Ovary (tissue), 9 donors: ENCODE measurements around the gene FITM2. TPM values are rescaled to one million over a fixed set of nuclear protein-coding genes. Genes with fewer than 3 reads are reported as not detected.

Experiments used
- DNase-seq, 5 donors: peaks; one replicate each; pipeline ENCODE4 v3.0.0-alpha.2; 2019 to 2020
- H3K27ac ChIP-seq, 2 donors: fragments of 200-600 bp; one replicate each; pipeline versions ENCODE4 v1.5.1 to v1.8.0; 2019 to 2022
- H3K27me3 ChIP-seq: fragments of 200-600 bp; one replicate; pipeline ENCODE4 v1.8.0; 2022
- H3K36me3 ChIP-seq: fragments of 200-600 bp; sonication (generic); one replicate; pipeline ENCODE4 v1.5.1; 2019
- H3K4me1 ChIP-seq: one replicate; pipeline ENCODE4 v1.8.1; 2013; ENCODE audit warnings: mild to moderate bottlenecking, moderate library complexity; ENCODE audit not compliant: insufficient read depth
- H3K4me3 ChIP-seq: fragments of 200-600 bp; sonication (generic); one replicate; pipeline ENCODE4 v1.5.1; 2017
- H3K9me3 ChIP-seq, 2 donors: fragments of 200-600 bp in 1 of 2; sonication (generic) in 1 of 2; one replicate each; pipeline versions ENCODE4 v1.5.1 to v1.8.1; 2013 to 2019; ENCODE audit warnings: mild to moderate bottlenecking in 1 of 2, moderate library complexity in 1 of 2
- EP300 ChIP-seq: sonication (generic); formaldehyde crosslinking; IDR thresholded peaks from one replicate; pipeline ENCODE4 v1.6.1; 2017; ENCODE audit warnings: antibody characterized with exemption
- POLR2A ChIP-seq: fragments of 450-650 bp; IDR thresholded peaks from one replicate; pipeline ENCODE4 v1.6.1; 2017; ENCODE audit warnings: antibody characterized with exemption, mild to moderate bottlenecking, moderate library complexity
- WGBS, 3 donors: extraction: QIAGEN DNeasy Blood & Tissue Kit in 1 of 3; methylation state at CpG; one replicate each; pipeline versions ENCODE4 v1.1.5 to v1.1.7; 2013 to 2017; 5-methylcytosine and 5-hydroxymethylcytosine counted together
- intact Hi-C, 4 donors: fragments of 100-400 bp; cut with DNase I; formaldehyde crosslinking; loops; one replicate each; pipeline versions ENCODE4 v1.11.0 to v1.15.1; 2022 to 2023
- polyA plus RNA-seq, 2 donors: library from polyadenylated mRNA; stranded (reverse); fragments of 200-250 nt in 1 of 2; fragments of 350-450 nt in 1 of 2; fragmentation: Illumina TruSeq in 1 of 2; extraction: RNeasy Lipid Tissue Mini Kit (QIAGEN cat#74804) in 1 of 2; gene quantifications; one replicate each; pipeline ENCODE4 v1.2.3, GENCODE V29; 2013 to 2014
- total RNA-seq, 7 donors: library from RNA; depleted of rRNA in 2 of 7; stranded (reverse); fragments of >200 nt in 2 of 7; fragmentation: NEBNext Ultra II Directional in 3 of 7; extraction: Animal tissue kit (Norgen Biotek cat#: 25700) in 3 of 7; gene quantifications; one replicate each; pipeline versions ENCODE4 v1.1.0 to v1.2.4, GENCODE V29; 2016 to 2023
- TF ChIP-seq, protein P1 (sequence below), 3 donors: fragments of 450-650 bp in 2 of 3; fragments of 200-600 bp in 1 of 3; IDR thresholded peaks; one replicate each; pipeline versions ENCODE4 v1.5.1 to v1.8.0; 2016 to 2022; ENCODE audit warnings: antibody characterized with exemption in 3 of 3, mild to moderate bottlenecking in 1 of 3
- donor health status: DM: no; HTN: no; CAD: no; lungs with moderate emphysema.
- donor health status: DM: no; HTN: no; CAD: no.
- donor health status: Bipolar disorder and iron deficiency.
- donor health status: DM: yes; HTN: yes; CAD: no.
- donor health status: DM: no; HTN: no; CAD: no.
- donor health status: DM: yes; HTN: yes; CAD: no.

Gene FITM2
- total and polyA plus RNA-seq, 9 donors: 3.6 to 15.4 (median 8.0) TPM

DNA sequence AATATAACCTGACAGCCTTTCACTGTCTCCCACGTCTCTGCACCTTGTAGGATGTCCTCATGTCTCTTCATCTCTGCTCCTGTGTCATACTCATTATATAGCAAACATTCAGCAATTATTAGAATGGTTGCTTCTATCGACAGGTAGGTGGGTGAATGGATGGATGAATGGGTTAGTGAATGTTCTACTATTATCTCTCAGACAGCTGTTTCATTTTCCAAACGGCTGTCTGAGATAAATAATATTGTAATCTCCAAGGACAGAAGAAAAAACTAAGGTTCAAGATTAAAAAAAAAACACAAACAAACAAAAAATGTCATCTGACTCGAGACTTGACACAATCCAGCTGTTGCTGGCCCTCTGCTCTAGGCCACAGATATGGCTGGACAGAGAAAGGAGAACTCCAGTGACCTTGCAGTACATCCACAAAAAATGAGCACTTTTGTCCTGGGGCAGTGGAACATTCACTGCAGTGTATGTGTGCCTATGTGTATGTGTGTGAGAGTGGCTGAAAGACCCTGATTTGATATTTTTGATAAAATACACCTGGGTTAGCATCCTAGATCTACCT lies 46.6 kb upstream of the FITM2 start:
- Histone ChIP-seq H3K4me3 (no peak overlapping the region), H3K9me3 (no peaks in the 10 kb centered on the region), H3K27ac (no peak overlapping the region), H3K36me3 (no peaks in the 10 kb centered on the region), H3K4me1 (peaks cover 5% of the 10 kb centered on the region), H3K27me3 (no peaks in the 10 kb centered on the region)
- WGBS, 3 donors: 11 to 22% (median 18%) methylated on average over 4 of the region's 4 CpGs
- intact Hi-C loops: no loop called here
- TF ChIP-seq POLR2A (no peak), EP300 (no peak)
- TF ChIP-seq, protein P1, sequence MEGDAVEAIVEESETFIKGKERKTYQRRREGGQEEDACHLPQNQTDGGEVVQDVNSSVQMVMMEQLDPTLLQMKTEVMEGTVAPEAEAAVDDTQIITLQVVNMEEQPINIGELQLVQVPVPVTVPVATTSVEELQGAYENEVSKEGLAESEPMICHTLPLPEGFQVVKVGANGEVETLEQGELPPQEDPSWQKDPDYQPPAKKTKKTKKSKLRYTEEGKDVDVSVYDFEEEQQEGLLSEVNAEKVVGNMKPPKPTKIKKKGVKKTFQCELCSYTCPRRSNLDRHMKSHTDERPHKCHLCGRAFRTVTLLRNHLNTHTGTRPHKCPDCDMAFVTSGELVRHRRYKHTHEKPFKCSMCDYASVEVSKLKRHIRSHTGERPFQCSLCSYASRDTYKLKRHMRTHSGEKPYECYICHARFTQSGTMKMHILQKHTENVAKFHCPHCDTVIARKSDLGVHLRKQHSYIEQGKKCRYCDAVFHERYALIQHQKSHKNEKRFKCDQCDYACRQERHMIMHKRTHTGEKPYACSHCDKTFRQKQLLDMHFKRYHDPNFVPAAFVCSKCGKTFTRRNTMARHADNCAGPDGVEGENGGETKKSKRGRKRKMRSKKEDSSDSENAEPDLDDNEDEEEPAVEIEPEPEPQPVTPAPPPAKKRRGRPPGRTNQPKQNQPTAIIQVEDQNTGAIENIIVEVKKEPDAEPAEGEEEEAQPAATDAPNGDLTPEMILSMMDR (IDR thresholded peaks at IDR 0.05): no peak
- peak in 4 of 5 donors; percentile 39 to 74 (median 58) for DNase-seq

DNA sequence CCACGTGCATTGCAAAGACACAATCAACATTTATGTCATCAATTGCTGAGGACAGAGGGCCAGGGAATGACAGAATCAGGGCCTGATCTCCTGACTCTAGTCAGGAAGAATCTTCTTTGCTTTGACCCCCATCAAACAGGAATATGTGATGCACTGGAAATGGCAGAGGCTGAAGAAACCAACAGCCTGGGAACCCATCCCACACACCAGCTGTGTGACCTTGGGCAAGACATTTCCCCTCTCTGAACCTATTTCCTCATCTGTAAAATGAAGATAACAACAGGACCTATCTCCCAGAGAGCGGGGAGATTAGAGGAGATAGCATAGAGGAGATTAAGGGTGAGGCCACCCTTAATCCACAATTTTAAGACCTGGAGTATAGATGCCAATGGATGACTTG lies 46.0 kb upstream of the FITM2 start:
- intact Hi-C loops: no loop called here
- Histone ChIP-seq H3K27ac (no peak overlapping the region), H3K36me3 (no peaks in the 10 kb centered on the region), H3K9me3 (no peaks in the 10 kb centered on the region), H3K4me3 (no peak overlapping the region), H3K4me1 (peaks cover 5% of the 10 kb centered on the region), H3K27me3 (no peaks in the 10 kb centered on the region)
- WGBS, 3 donors: 37 to 42% (median 37%) methylated on average over 2 of the region's 2 CpGs
- peak in 1 of 5 donors; percentile 32 for DNase-seq
- TF ChIP-seq POLR2A (no peak), EP300 (no peak)
- TF ChIP-seq, protein P1 (IDR thresholded peaks at IDR 0.05): no peak

DNA sequence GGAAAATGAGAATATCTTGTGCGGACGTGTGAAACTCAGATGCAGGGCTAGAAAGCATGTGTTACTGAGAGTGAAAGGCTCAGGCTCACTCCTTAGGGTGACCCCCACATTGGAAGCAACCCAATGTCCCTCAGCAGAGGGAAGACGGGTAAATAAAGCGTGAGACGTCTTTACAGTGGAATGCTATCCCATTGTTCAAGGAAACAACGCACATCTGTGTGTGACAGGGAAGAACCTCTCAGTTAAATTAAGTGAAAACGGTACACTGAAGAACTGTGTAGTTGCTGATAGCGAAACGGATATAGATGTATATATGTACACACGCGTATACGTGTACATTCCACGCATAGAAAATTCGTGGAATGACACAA lies 45.3 kb upstream of the FITM2 start:
- peak overlapping the region; percentile 19 for H3K4me3 ChIP-seq
- DNase-seq: no peak
- TF ChIP-seq EP300: no peak
- TF ChIP-seq, protein P1 (IDR thresholded peaks at IDR 0.05): no peak
- no peak for TF ChIP-seq POLR2A
- no peaks in the 10 kb centered on the region for H3K27me3 ChIP-seq
- whole genome bisulfite sequencing, 3 donors: 89 to 93% (median 90%) methylated on average over 14 of the region's 14 CpGs
- H3K36me3 ChIP-seq: no peaks in the 10 kb centered on the region
- intact Hi-C loops: no loop called here
- peaks cover 5% of the 10 kb centered on the region for H3K4me1 ChIP-seq
- no peaks in the 10 kb centered on the region for H3K9me3 ChIP-seq
- H3K27ac ChIP-seq: no peak overlapping the region

DNA sequence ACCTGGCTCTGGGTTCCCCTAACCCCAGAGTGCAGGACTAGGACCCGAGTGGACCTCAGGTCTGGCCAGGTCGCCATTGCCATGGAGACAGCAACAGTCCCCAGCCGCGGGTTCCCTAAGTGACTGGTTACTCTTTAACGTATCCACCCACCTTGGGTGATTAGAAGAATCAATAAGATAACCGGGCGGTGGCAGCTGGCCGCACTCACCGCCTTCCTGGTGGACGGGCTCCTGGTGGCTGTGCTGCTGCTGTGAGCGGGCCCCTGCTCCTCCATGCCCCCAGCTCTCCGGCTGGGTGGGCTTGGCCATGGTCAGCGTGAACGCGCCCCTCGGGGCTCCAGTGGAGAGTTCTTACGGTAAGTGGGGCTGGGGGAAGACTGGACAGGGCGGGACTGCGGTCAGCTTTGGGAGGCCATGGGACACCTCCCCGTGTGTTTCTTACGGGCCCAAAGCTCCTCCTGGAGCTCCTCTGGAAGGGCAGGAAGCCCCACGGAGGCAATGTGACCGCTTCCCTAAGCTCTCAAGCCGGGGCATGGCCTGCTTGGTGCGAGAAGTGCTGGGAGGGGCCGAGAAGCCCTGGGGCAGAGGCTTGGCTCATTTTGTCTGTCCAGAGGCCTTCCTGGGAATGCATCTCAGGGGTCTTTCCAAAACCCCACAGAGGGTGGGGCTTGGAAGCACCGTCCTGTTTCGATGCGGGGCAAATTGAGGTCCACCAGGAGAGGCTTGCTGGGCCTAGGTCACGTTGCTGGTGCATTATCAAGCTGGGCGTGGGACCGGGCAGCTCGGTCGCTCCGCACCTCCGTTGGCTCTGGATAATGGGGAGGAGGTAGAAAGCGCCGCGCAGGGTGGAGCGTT lies 44.7 kb upstream of the FITM2 start, which contains the start of gene HNF4A:
Gene HNF4A (plus strand): TSS at position 202 of the 855 bp plus-strand sequence. CDS start 106 bp downstream, at position 308.
- 91 to 94% (median 92%) methylated on average over 40 of the region's 40 CpGs for WGBS, 3 donors
- Histone ChIP-seq H3K4me1 (peaks cover 5% of the 10 kb centered on the region), H3K27me3 (no peaks in the 10 kb centered on the region), H3K4me3 (peak within 1 kb of the TSS; percentile 19), H3K27ac (no peak within 1 kb of the TSS), H3K36me3 (no peaks in the 10 kb centered on the region), H3K9me3 (no peaks in the 10 kb centered on the region)
- intact Hi-C loops: no loop called here
- TF ChIP-seq POLR2A (no peak), EP300 (no peak)
- TF ChIP-seq, protein P1 (IDR thresholded peaks at IDR 0.05): no peak
- no peak for DNase-seq
